ENCODE results near the gene RAB40B.

GRCh38 chr17:82613283-82614094 lies 85.0 kb downstream of the RAB40B start:
- TF ChIP-seq POLR2A (IDR thresholded peaks at IDR 0.05) = no peak
- no peak for TF ChIP-seq CTCF (IDR thresholded peaks at IDR 0.05)
